Sigmoid colon (tissue), 7 donors: Measurements from ENCODE around the gene OR52I2. TPM values are rescaled to one million over a fixed set of nuclear protein-coding genes. Genes with fewer than 3 reads are reported as not detected.
A peak's percentile ranks its signal among the peaks of the same experiment; 100 is the strongest.

ENCODE experiments used
- DNase-seq: peaks from one replicate; pipeline ENCODE4 v3.0.0-alpha.2; 2019
- H3K27ac ChIP-seq, 4 donors: fragments of 200-600 bp; sonication (generic); one replicate each; pipeline ENCODE4 v1.5.1; 2016 to 2019; ENCODE audit warnings: mild to moderate bottlenecking in 1 of 4
- H3K27me3 ChIP-seq, 3 donors: fragments of 200-600 bp; sonication (generic); one replicate each; pipeline ENCODE4 v1.5.1; 2019; ENCODE audit warnings: mild to moderate bottlenecking in 1 of 3
- H3K36me3 ChIP-seq, 4 donors: fragments of 200-600 bp; sonication (generic); one replicate each; pipeline ENCODE4 v1.5.1; 2016 to 2019
- H3K4me1 ChIP-seq, 4 donors: fragments of 200-600 bp; sonication (generic); one replicate each; pipeline ENCODE4 v1.5.1; 2017 to 2019
- H3K4me3 ChIP-seq, 4 donors: fragments of 200-600 bp; sonication (generic); one replicate each; pipeline ENCODE4 v1.5.1; 2017 to 2019; ENCODE audit warnings: mild to moderate bottlenecking in 2 of 4, moderate library complexity in 1 of 4
- H3K9me3 ChIP-seq, 4 donors: fragments of 200-600 bp in 3 of 4; sonication (generic) in 3 of 4; one replicate each; pipeline versions ENCODE4 v1.5.1 to v1.6.1; 2013 to 2019
- EP300 ChIP-seq, 4 donors: sonication (generic); formaldehyde crosslinking; IDR thresholded peaks; one replicate each; pipeline ENCODE4 v1.6.1; 2017; ENCODE audit warnings: antibody characterized with exemption in 4 of 4
- POLR2A ChIP-seq, 2 donors: fragments of 450-650 bp; IDR thresholded peaks; one replicate each; pipeline ENCODE4 v1.6.1; 2016; ENCODE audit warnings: antibody characterized with exemption in 2 of 2, mild to moderate bottlenecking in 2 of 2, moderate library complexity in 2 of 2
- POLR2AphosphoS5 ChIP-seq, 4 donors: sonication (generic); formaldehyde crosslinking; IDR thresholded peaks; one replicate each; pipeline ENCODE4 v1.6.1; 2017; ENCODE audit warnings: antibody characterized with exemption in 4 of 4
- WGBS, 2 donors: extraction: QIAGEN DNeasy Blood & Tissue Kit; methylation state at CpG; one replicate each; pipeline ENCODE4 v1.1.7; 2013; 5-methylcytosine and 5-hydroxymethylcytosine counted together
- intact Hi-C: fragments of 100-400 bp; cut with DNase I; formaldehyde crosslinking; loops from one replicate; pipeline ENCODE4 v1.15.1; 2023
- polyA plus RNA-seq, 3 donors: library from polyadenylated mRNA; stranded (reverse); fragments of 200-250 nt; gene quantifications; one replicate each; pipeline ENCODE4 v1.2.3, GENCODE V29; 2013
- total RNA-seq, 4 donors: library from RNA; depleted of rRNA; stranded (reverse); fragments of >200 nt; gene quantifications; one replicate each; pipeline ENCODE4 v1.1.0, GENCODE V29; 2016
- TF ChIP-seq, protein P1 (sequence below), 4 experiments: fragments of 450-650 bp in 3 of 4; fragments of 200-600 bp in 1 of 4; IDR thresholded peaks; one replicate each; pipeline ENCODE4 v1.5.1; 2016 to 2019; ENCODE audit warnings: antibody characterized with exemption in 4 of 4, mild to moderate bottlenecking in 3 of 4, moderate library complexity in 2 of 4
- donor health status: healthy with polysubstance abuse.
- donor health status: Bipolar disorder and iron deficiency.
- donor health status: healthy.

OR52I2 gene
- total and polyA plus RNA-seq, 7 donors, result not detected

- Histone ChIP-seq H3K4me3 (no peak overlapping the region), H3K9me3 (no peaks in the 10 kb centered on the region), H3K36me3 (peaks cover 0 to under 1% (median 0%) of the 10 kb centered on the region in 4 donors), H3K27me3 (no peaks in the 10 kb centered on the region), H3K4me1 (peaks cover 0 to 24% (median 12%) of the 10 kb centered on the region in 4 donors), H3K27ac (no peak overlapping the region)
- no peak for DNase-seq
- intact Hi-C loops, result no loop called here
- TF ChIP-seq POLR2A (IDR thresholded peaks at IDR 0.05) (no peak), EP300 (IDR thresholded peaks at IDR 0.05) (no peak), POLR2AphosphoS5 (IDR thresholded peaks at IDR 0.05) (no peak)
- WGBS, 2 donors, result 36 to 67% methylated on average over 3 of the region's 3 CpGs
Observed at GRCh38 chr11:4610258-4610935, 28.9 kb downstream of the OR52I2 start.

GRCh38 chr11:4611986-4612385 lies 30.4 kb downstream of the OR52I2 start:
- intact Hi-C loops, result no loop called here
- no peaks in the 10 kb centered on the region for H3K27me3 ChIP-seq
- WGBS, 2 donors, result 91 to 95% methylated on average over 2 of the region's 2 CpGs

GRCh38 chr11:4615856-4616444 lies 34.4 kb downstream of the OR52I2 start:
- intact Hi-C loops, result no loop called here
- Histone ChIP-seq H3K4me1 (no peaks in the 10 kb centered on the region), H3K9me3 (no peaks in the 10 kb centered on the region), H3K27me3 (no peaks in the 10 kb centered on the region), H3K36me3 (no peaks in the 10 kb centered on the region), H3K27ac (no peak overlapping the region), H3K4me3 (no peak overlapping the region)
- TF ChIP-seq EP300 (IDR thresholded peaks at IDR 0.05) (no peak), POLR2A (IDR thresholded peaks at IDR 0.05) (no peak), POLR2AphosphoS5 (IDR thresholded peaks at IDR 0.05) (no peak)
- TF ChIP-seq, protein P1, sequence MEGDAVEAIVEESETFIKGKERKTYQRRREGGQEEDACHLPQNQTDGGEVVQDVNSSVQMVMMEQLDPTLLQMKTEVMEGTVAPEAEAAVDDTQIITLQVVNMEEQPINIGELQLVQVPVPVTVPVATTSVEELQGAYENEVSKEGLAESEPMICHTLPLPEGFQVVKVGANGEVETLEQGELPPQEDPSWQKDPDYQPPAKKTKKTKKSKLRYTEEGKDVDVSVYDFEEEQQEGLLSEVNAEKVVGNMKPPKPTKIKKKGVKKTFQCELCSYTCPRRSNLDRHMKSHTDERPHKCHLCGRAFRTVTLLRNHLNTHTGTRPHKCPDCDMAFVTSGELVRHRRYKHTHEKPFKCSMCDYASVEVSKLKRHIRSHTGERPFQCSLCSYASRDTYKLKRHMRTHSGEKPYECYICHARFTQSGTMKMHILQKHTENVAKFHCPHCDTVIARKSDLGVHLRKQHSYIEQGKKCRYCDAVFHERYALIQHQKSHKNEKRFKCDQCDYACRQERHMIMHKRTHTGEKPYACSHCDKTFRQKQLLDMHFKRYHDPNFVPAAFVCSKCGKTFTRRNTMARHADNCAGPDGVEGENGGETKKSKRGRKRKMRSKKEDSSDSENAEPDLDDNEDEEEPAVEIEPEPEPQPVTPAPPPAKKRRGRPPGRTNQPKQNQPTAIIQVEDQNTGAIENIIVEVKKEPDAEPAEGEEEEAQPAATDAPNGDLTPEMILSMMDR (IDR thresholded peaks at IDR 0.05), result no peak
- DNase-seq, result no peak

More at GRCh38 chr11:4611986-4612385, 30.4 kb downstream of the OR52I2 start:
- H3K36me3 ChIP-seq, result no peaks in the 10 kb centered on the region
- peaks cover 0 to 10% (median 4%) of the 10 kb centered on the region in 4 donors for H3K4me1 ChIP-seq
- no peak overlapping the region for H3K4me3 ChIP-seq
- no peak for DNase-seq
- H3K27ac ChIP-seq, result no peak overlapping the region
- H3K9me3 ChIP-seq, result no peaks in the 10 kb centered on the region
- no peak for TF ChIP-seq EP300 (IDR thresholded peaks at IDR 0.05)
- TF ChIP-seq, protein P1 (IDR thresholded peaks at IDR 0.05), result no peak
- no peak for TF ChIP-seq POLR2AphosphoS5 (IDR thresholded peaks at IDR 0.05)
- TF ChIP-seq POLR2A (IDR thresholded peaks at IDR 0.05), result no peak

DNA sequence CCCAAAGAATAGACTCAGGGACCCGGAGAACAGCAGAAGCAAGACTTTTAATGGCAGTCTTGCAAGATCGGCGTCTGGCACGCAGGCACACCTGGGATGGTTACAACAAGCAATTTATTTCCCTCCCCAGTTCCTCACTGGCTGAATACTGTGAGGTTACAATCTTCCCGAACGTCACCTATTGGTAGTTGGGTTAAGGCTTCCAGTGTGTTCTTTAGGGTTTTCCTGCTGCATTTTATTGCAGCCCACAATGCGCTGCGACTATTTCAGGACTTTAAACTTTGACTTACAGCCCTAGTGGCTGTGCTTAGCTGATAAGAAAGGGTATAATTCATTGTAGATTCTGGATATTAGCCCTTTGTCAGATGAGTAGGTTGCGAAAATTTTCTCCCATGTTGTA lies 38.0 kb downstream of the OR52I2 start:
- no peak for TF ChIP-seq POLR2AphosphoS5 (IDR thresholded peaks at IDR 0.05)
- TF ChIP-seq EP300 (IDR thresholded peaks at IDR 0.05), result no peak
- TF ChIP-seq, protein P1 (IDR thresholded peaks at IDR 0.05), result no peak
- no peak for TF ChIP-seq POLR2A (IDR thresholded peaks at IDR 0.05)
- no peak overlapping the region for H3K27ac ChIP-seq
- WGBS, 2 donors, result 24 to 69% methylated on average over 9 of the region's 9 CpGs
- H3K36me3 ChIP-seq, result no peaks in the 10 kb centered on the region
- DNase-seq, result no peak
- intact Hi-C loops, result no loop called here
- no peaks in the 10 kb centered on the region for H3K9me3 ChIP-seq
- no peaks in the 10 kb centered on the region for H3K4me1 ChIP-seq
- H3K4me3 ChIP-seq, result no peak overlapping the region
- H3K27me3 ChIP-seq, result no peaks in the 10 kb centered on the region

DNA sequence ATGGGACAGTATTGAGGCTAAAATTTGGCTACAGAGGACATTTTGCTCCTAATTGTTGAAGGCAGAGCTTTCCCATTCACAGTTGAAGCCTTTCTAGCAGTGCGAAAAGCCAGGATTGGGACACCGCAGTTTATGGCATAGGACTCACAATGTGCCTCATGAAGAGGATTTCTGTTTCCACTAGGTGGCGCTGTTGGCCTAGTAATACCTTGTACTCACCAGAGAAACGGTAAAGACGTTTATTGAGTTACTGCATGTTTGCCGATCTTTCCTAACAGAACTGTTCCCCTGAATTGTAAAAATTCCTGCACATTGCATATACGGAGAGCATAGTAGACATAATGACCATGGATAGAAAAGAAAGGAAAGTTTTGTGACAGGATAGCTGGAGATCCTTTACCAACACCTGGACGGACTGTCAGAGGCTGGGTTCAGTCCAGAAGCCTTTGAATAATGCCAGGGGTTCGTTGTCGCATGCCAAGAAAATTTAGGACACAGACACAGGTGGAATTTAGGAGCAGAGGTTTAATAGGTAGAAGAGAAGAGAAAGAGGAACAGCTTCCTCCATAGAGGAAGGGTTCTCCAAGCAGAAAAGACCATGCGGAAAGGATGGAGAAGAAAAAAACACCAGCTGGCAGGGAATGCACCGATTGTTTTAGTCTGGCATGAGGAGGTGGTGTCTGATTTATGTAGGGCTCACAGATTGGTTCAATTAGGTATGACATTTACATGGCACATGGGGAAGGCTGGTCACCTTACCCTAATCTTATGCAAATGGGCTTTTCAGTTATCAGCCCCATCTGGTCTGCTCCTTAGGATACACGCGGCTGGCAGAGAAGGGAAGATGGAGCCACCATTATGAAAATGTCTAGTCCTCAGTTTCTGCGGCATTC lies 44.9 kb downstream of the OR52I2 start:
- TF ChIP-seq POLR2AphosphoS5 (IDR thresholded peaks at IDR 0.05), result no peak
- TF ChIP-seq, protein P1 (IDR thresholded peaks at IDR 0.05), result peak; percentile 15 to 75 (median 60)
- H3K27me3 ChIP-seq, result no peaks in the 10 kb centered on the region
- no peaks in the 10 kb centered on the region for H3K9me3 ChIP-seq
- no peaks in the 10 kb centered on the region for H3K36me3 ChIP-seq
- no peaks in the 10 kb centered on the region for H3K4me1 ChIP-seq
- WGBS, 2 donors, result 44 to 51% methylated on average over 15 of the region's 15 CpGs
- DNase-seq, result peak; percentile 74
- H3K4me3 ChIP-seq, result no peak overlapping the region
- no peak overlapping the region for H3K27ac ChIP-seq
- intact Hi-C loops, result loop anchor here (2.0 to 5.0 kb wide), 3 partner anchors 200 to 756 kb away; partner anchors contain the start of gene OR51M1
